Skeletal muscle satellite cell (primary cell): Measurements from ENCODE around the gene ZBTB20.

Experiments
- H3K27me3 ChIP-seq: 2 replicates; pipeline ENCODE4 v1.7.0; 2013; ENCODE audit warnings: low read length; ENCODE audit not compliant: control insufficient read depth, insufficient read depth
- H3K36me3 ChIP-seq: 2 replicates; pipeline ENCODE4 v1.7.0; 2013; ENCODE audit warnings: mild to moderate bottlenecking, control low read depth, low read length; ENCODE audit not compliant: insufficient read depth
- H3K4me1 ChIP-seq: 2 replicates; pipeline ENCODE4 v1.7.0; 2013; ENCODE audit warnings: low read length; ENCODE audit not compliant: control insufficient read depth, insufficient read depth
- H3K4me2 ChIP-seq: 2 replicates; pipeline ENCODE4 v1.7.0; 2013; ENCODE audit warnings: mild to moderate bottlenecking, low read length
- H3K4me3 ChIP-seq: 2 replicates; pipeline ENCODE4 v1.7.0; 2013; ENCODE audit warnings: low read length
- H3K9ac ChIP-seq: 2 replicates; pipeline ENCODE4 v1.7.0; 2013; ENCODE audit warnings: mild to moderate bottlenecking, low read depth, low read length, moderate library complexity
- H3K9me3 ChIP-seq: replicated peaks from 2 replicates; pipeline ENCODE4 v1.7.0; 2013; ENCODE audit warnings: mild to moderate bottlenecking, control low read depth, low read length

ZBTB20 gene

DNA sequence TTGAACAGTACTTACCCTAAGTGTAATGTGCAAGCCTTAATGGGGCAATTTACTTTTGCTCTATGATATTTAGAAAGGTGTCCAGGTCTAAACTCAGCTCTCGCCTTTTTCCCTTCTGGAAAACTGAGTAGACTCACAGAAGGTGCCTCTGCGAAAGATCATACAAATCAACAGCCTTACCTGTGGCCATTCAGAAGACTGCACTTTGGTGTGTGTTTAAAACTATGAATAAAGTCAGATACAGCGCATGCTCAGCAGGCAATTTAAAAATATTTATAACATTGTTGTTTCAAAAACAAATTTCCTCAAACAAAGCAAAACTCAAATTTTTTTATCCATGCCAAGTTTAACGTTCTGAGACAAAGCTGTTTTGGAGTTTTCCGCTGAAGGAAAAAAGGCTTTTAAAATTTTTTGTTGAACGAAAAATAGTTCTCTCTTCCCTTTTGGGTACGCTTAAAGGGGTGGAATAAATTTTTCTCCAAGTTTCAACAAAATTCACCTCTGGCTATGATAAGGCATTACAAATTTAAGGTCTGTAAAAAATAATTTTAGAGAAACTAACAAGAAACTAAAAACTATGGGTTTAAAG lies 697.0 kb downstream of the ZBTB20 start:
- Histone ChIP-seq H3K4me2 (peak overlapping the region; percentile 72), H3K4me1 (peaks cover 34% of the 10 kb centered on the region), H3K9ac (peak overlapping the region; percentile 64), H3K27me3 (no peaks in the 10 kb centered on the region), H3K4me3 (peak overlapping the region; percentile 45), H3K9me3 (no peaks in the 10 kb centered on the region), H3K36me3 (no peaks in the 10 kb centered on the region)

GRCh38 chr3:114449271-114450007 lies 697.6 kb downstream of the ZBTB20 start:
- Histone ChIP-seq H3K27me3 (no peaks in the 10 kb centered on the region), H3K4me3 (peak overlapping the region; percentile 45), H3K9me3 (no peaks in the 10 kb centered on the region), H3K9ac (peak overlapping the region; percentile 64), H3K4me2 (peak overlapping the region; percentile 72), H3K4me1 (peaks cover 29% of the 10 kb centered on the region), H3K36me3 (no peaks in the 10 kb centered on the region)

GRCh38 chr3:114447950-114448479 lies 699.1 kb downstream of the ZBTB20 start:
- H3K4me3 ChIP-seq: peak overlapping the region; percentile 20
- H3K4me2 ChIP-seq: peak overlapping the region; percentile 43
- peak overlapping the region; percentile 38 for H3K9ac ChIP-seq
- peaks cover 38% of the 10 kb centered on the region for H3K4me1 ChIP-seq
- H3K27me3 ChIP-seq: no peaks in the 10 kb centered on the region
- no peaks in the 10 kb centered on the region for H3K9me3 ChIP-seq
- H3K36me3 ChIP-seq: no peaks in the 10 kb centered on the region

DNA sequence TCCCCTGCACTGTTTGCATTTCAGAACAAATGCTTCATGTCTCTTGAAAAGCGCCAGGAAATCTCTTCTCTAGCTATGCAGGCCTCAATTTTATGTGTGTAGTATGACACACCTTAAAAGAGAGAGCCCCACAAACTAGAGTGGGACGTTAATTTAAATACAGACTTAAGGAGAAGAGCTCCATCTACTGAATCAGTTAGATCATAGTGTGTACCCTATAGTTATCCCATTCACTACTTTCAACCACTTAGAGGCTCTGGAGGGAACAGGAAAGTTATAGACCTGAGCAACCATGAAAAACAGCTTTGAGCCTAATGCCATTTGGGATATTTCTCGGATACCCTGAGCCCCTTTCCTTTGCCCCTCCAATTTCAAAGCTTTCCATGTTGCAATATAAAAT lies 699.5 kb downstream of the ZBTB20 start:
- H3K4me3 ChIP-seq: peak overlapping the region; percentile 20
- no peaks in the 10 kb centered on the region for H3K36me3 ChIP-seq
- no peaks in the 10 kb centered on the region for H3K9me3 ChIP-seq
- peak overlapping the region; percentile 43 for H3K4me2 ChIP-seq
- no peaks in the 10 kb centered on the region for H3K27me3 ChIP-seq
- peaks cover 42% of the 10 kb centered on the region for H3K4me1 ChIP-seq
- peak overlapping the region; percentile 38 for H3K9ac ChIP-seq

DNA sequence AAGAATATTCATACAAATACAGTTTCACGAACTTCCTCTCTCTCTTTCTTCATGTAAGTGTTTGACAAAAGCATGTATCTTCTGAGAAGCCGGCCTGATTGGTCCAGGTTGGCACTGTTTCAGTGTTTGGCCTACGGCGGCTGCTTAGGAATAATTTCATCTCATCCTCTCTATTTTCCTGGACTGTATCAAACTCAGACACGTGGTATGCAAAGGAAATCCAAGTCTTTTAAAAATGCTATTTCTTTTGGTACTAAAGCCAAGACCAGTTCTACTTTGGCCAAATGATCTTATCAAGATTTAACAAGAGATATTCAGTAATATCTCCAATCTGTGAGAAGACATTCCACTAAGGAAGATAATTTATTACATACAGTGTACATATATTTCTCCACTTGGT lies 700.5 kb downstream of the ZBTB20 start:
- no peak overlapping the region for H3K4me3 ChIP-seq
- H3K4me2 ChIP-seq: no peak overlapping the region

GRCh38 chr3:114445233-114445632 lies 701.9 kb downstream of the ZBTB20 start:
- Histone ChIP-seq H3K4me1 (peaks cover 47% of the 10 kb centered on the region), H3K4me2 (no peak overlapping the region), H3K27me3 (no peaks in the 10 kb centered on the region), H3K9me3 (no peaks in the 10 kb centered on the region), H3K9ac (no peak overlapping the region), H3K4me3 (no peak overlapping the region), H3K36me3 (no peaks in the 10 kb centered on the region)

More for the DNA sequence above, 700.5 kb downstream of the ZBTB20 start:
- H3K27me3 ChIP-seq: no peaks in the 10 kb centered on the region
- H3K36me3 ChIP-seq: no peaks in the 10 kb centered on the region
- peaks cover 48% of the 10 kb centered on the region for H3K4me1 ChIP-seq
- no peaks in the 10 kb centered on the region for H3K9me3 ChIP-seq
- H3K9ac ChIP-seq: no peak overlapping the region

- Histone ChIP-seq H3K9ac (no peak overlapping the region), H3K4me2 (no peak overlapping the region), H3K4me1 (peaks cover 45% of the 10 kb centered on the region), H3K4me3 (no peak overlapping the region), H3K36me3 (no peaks in the 10 kb centered on the region), H3K27me3 (no peaks in the 10 kb centered on the region), H3K9me3 (no peaks in the 10 kb centered on the region)
Observed at GRCh38 chr3:114444216-114444615, 702.9 kb downstream of the ZBTB20 start.

DNA sequence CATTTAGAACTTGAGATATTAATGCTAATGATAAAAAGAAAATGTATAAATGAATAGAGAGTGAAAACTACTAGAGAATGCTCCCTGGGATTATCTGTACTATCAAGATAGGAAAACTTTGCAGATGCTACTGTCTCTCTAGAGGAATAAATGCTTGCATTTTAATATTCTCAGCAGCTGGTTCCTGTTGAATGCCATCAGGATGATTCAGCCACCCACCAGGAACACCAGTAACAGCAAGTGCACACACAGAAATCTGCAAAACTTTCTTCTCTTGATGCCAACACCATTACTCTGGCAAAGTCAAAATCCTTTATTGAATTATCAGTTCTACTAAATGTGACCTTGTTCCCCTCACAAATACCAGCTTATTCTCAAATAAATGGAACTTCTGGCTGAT lies 704.8 kb downstream of the ZBTB20 start:
- peak overlapping the region; percentile 9 for H3K4me3 ChIP-seq
- peak overlapping the region; percentile 67 for H3K4me2 ChIP-seq
- H3K36me3 ChIP-seq: no peaks in the 10 kb centered on the region
- peaks cover 35% of the 10 kb centered on the region for H3K4me1 ChIP-seq
- H3K9ac ChIP-seq: no peak overlapping the region
- H3K27me3 ChIP-seq: no peaks in the 10 kb centered on the region
- no peaks in the 10 kb centered on the region for H3K9me3 ChIP-seq

GRCh38 chr3:114441386-114441785 lies 705.7 kb downstream of the ZBTB20 start:
- Histone ChIP-seq H3K9me3 (no peaks in the 10 kb centered on the region), H3K4me1 (peaks cover 33% of the 10 kb centered on the region), H3K27me3 (no peaks in the 10 kb centered on the region), H3K4me3 (peak overlapping the region; percentile 55), H3K36me3 (no peaks in the 10 kb centered on the region), H3K4me2 (peak overlapping the region; percentile 67), H3K9ac (peak overlapping the region; percentile 33)

GRCh38 chr3:114440700-114441099 lies 706.4 kb downstream of the ZBTB20 start:
- H3K4me1 ChIP-seq: peaks cover 38% of the 10 kb centered on the region

GRCh38 chr3:114439284-114439683 lies 707.8 kb downstream of the ZBTB20 start:
- Histone ChIP-seq H3K4me3 (no peak overlapping the region), H3K9me3 (no peaks in the 10 kb centered on the region), H3K9ac (no peak overlapping the region), H3K4me2 (no peak overlapping the region), H3K4me1 (peaks cover 43% of the 10 kb centered on the region), H3K36me3 (no peaks in the 10 kb centered on the region), H3K27me3 (no peaks in the 10 kb centered on the region)

More at GRCh38 chr3:114440700-114441099, 706.4 kb downstream of the ZBTB20 start:
- Histone ChIP-seq H3K36me3 (no peaks in the 10 kb centered on the region), H3K4me3 (no peak overlapping the region), H3K27me3 (no peaks in the 10 kb centered on the region), H3K9ac (no peak overlapping the region), H3K4me2 (no peak overlapping the region), H3K9me3 (no peaks in the 10 kb centered on the region)
